GM23338 (cell line): ENCODE results near the gene TAL2. TPM values are rescaled to one million over a fixed set of nuclear protein-coding genes. Genes with fewer than 3 reads are reported as not detected.

Source experiments
- ATAC-seq: fragments of 200-7000 bp; cut with Tn5 transposase; 3 replicates; pipeline ENCODE4 v1.9.1; 2020
- DNase-seq: peaks from one replicate; pipeline ENCODE4 v3.0.0-alpha.2; 2015; ENCODE audit warnings: low spot score
- H2AFZ ChIP-seq: fragments of 200-600 bp; sonication (generic); 2 replicates; pipeline ENCODE4 v1.8.0; 2016; ENCODE audit warnings: antibody characterized with exemption, mild to moderate bottlenecking, moderate library complexity
- H3F3A ChIP-seq: fragments of 200-600 bp; sonication (generic); replicated peaks from 2 replicates; pipeline ENCODE4 v1.8.0; 2017; ENCODE audit warnings: antibody characterized with exemption, mixed run types, low read depth
- H3K27ac ChIP-seq: fragments of 200-600 bp; sonication (generic); 2 replicates; pipeline ENCODE4 v1.6.1; 2016; ENCODE audit warnings: low read depth
- H3K27me3 ChIP-seq: fragments of 200-600 bp; sonication (generic); 2 replicates; pipeline ENCODE4 v1.8.0; 2016; ENCODE audit warnings: mild to moderate bottlenecking, mixed run types, moderate library complexity; ENCODE audit not compliant: insufficient read depth
- H3K36me3 ChIP-seq: fragments of 200-600 bp; sonication (generic); 2 replicates; pipeline ENCODE4 v1.8.0; 2016; ENCODE audit warnings: mild to moderate bottlenecking; ENCODE audit not compliant: insufficient read depth
- H3K4me1 ChIP-seq: fragments of 200-600 bp; sonication (generic); 2 replicates; pipeline ENCODE4 v1.8.0; 2016; ENCODE audit warnings: mild to moderate bottlenecking, moderate library complexity; ENCODE audit not compliant: insufficient read depth
- H3K4me2 ChIP-seq: fragments of 200-600 bp; sonication (generic); 2 replicates; pipeline ENCODE4 v1.7.1; 2017; ENCODE audit warnings: mixed run types
- H3K4me3 ChIP-seq: fragments of 200-600 bp; sonication (generic); 2 replicates; pipeline ENCODE4 v1.6.1; 2016; ENCODE audit warnings: mixed run types
- H3K79me2 ChIP-seq: fragments of 200-600 bp; sonication (generic); replicated peaks from 2 replicates; pipeline ENCODE4 v1.8.0; 2017; ENCODE audit warnings: mild to moderate bottlenecking; ENCODE audit not compliant: insufficient read depth
- H3K9me2 ChIP-seq: fragments of 200-600 bp; sonication (generic); 2 replicates; pipeline ENCODE4 v1.8.0; 2017; ENCODE audit not compliant: insufficient read depth
- H4K20me1 ChIP-seq: fragments of 200-600 bp; sonication (generic); replicated peaks from 2 replicates; pipeline ENCODE4 v1.8.0; 2017; ENCODE audit warnings: mild to moderate bottlenecking; ENCODE audit not compliant: insufficient read depth
- H3K27ac Mint-ChIP-seq: 2 replicates; pipeline ENCODE4 v1.8.0; 2020; ENCODE audit warnings: inconsistent platforms, mild to moderate bottlenecking, moderate library complexity, mixed read lengths
- H3K27me3 Mint-ChIP-seq: 3 replicates; pipeline ENCODE4 v1.8.0; 2022; ENCODE audit warnings: low read depth, mild to moderate bottlenecking, moderate library complexity, mixed read lengths, inconsistent platforms; ENCODE audit not compliant: insufficient read depth, poor library complexity
- H3K36me3 Mint-ChIP-seq: 3 replicates; pipeline ENCODE4 v1.8.0; 2021; ENCODE audit warnings: low read depth, mild to moderate bottlenecking, inconsistent platforms, moderate library complexity, mixed read lengths
- H3K4me1 Mint-ChIP-seq: 3 replicates; pipeline ENCODE4 v1.8.0; 2020; ENCODE audit warnings: mild to moderate bottlenecking, inconsistent platforms, mixed read lengths
- H3K4me3 Mint-ChIP-seq: 3 replicates; pipeline ENCODE4 v1.8.0; 2021; ENCODE audit warnings: moderate library complexity, mild to moderate bottlenecking, inconsistent platforms, mixed read lengths
- H3K9me3 Mint-ChIP-seq: 3 replicates; pipeline ENCODE4 v1.8.0; 2020; ENCODE audit warnings: moderate library complexity, mild to moderate bottlenecking, inconsistent platforms, mixed read lengths
- CREB1 ChIP-seq: fragments of 250-450 bp; sonication (Bioruptor Pico); IDR thresholded peaks from 2 replicates; pipeline ENCODE4 v1.5.0; 2020; ENCODE audit warnings: low read depth, mild to moderate bottlenecking, moderate library complexity
- EZH2 ChIP-seq: fragments of 200-600 bp; sonication (generic); IDR thresholded peaks from one replicate; pipeline ENCODE4 v1.8.0; 2017; ENCODE audit warnings: antibody characterized with exemption, mild to moderate bottlenecking, low read depth; ENCODE audit not compliant: unreplicated experiment
- EZH2phosphoT487 ChIP-seq: fragments of 200-600 bp; sonication (generic); IDR thresholded peaks from one replicate; pipeline ENCODE4 v1.8.1; 2018; ENCODE audit warnings: antibody characterized with exemption; ENCODE audit not compliant: unreplicated experiment
- NANOG ChIP-seq: IDR thresholded peaks from 2 replicates; pipeline ENCODE4 v1.6.1; 2016; ENCODE audit warnings: antibody characterized with exemption, borderline replicate concordance
- POLR2AphosphoS5 ChIP-seq: IDR thresholded peaks from 2 replicates; pipeline ENCODE4 v1.6.1; 2016; ENCODE audit warnings: antibody characterized with exemption, low read depth
- STAT1 ChIP-seq: IDR thresholded peaks from one replicate; pipeline ENCODE4 v1.6.1; 2016; ENCODE audit warnings: antibody characterized with exemption; ENCODE audit not compliant: unreplicated experiment
- ZNF114 ChIP-seq: fragments of 250-450 bp; sonication (Bioruptor Pico); IDR thresholded peaks from 2 replicates; pipeline ENCODE4 v1.5.0; 2020; ENCODE audit warnings: mild to moderate bottlenecking, moderate library complexity
- polyA plus RNA-seq: library from polyadenylated mRNA; unstranded; fragments of >200 nt; fragmentation: Nextera tagmentation; extraction: Ambion mirVana; gene quantifications from 2 replicates; pipeline ENCODE4 v1.2.1, GENCODE V29; 2016
- total RNA-seq: library from RNA; depleted of rRNA; stranded (reverse); fragments of >200 nt; shearing (Covaris generic); gene quantifications from 2 replicates; pipeline ENCODE4 v1.2.3, GENCODE V29; 2014
- TF ChIP-seq, protein P1 (sequence below): fragments of 250-450 bp; sonication (Bioruptor Pico); IDR thresholded peaks from 2 replicates; pipeline ENCODE4 v1.5.0; 2020; ENCODE audit warnings: mild to moderate bottlenecking, moderate library complexity
- TF ChIP-seq, protein P2 (sequence below): IDR thresholded peaks from 2 replicates; pipeline ENCODE4 v1.6.1; 2016; ENCODE audit warnings: antibody characterized with exemption

TAL2 gene
- total and polyA plus RNA-seq, 2 experiments from 2014 or later: 0.79 TPM; not detected in 1

DNA sequence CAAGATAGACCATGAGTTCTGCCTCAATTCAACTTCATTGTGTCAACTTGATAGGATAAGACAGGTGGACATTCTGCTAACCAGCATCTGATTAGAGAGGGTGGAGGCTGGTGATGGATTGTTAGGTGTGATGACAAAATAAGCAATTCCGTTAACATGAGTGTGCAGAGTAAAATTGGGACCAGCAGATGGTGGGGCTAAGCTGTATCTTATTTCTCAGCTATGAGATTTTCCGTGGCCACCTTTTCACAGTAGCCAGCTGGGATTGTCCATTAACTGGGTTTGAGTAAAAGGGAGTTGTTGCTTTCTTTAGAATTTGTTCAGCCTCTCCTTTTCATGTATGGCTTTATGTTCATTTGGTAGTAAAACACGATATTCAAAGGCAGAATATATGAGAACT, 28.8 kb upstream of the TAL2 start (continued):
- TF ChIP-seq, protein P1, sequence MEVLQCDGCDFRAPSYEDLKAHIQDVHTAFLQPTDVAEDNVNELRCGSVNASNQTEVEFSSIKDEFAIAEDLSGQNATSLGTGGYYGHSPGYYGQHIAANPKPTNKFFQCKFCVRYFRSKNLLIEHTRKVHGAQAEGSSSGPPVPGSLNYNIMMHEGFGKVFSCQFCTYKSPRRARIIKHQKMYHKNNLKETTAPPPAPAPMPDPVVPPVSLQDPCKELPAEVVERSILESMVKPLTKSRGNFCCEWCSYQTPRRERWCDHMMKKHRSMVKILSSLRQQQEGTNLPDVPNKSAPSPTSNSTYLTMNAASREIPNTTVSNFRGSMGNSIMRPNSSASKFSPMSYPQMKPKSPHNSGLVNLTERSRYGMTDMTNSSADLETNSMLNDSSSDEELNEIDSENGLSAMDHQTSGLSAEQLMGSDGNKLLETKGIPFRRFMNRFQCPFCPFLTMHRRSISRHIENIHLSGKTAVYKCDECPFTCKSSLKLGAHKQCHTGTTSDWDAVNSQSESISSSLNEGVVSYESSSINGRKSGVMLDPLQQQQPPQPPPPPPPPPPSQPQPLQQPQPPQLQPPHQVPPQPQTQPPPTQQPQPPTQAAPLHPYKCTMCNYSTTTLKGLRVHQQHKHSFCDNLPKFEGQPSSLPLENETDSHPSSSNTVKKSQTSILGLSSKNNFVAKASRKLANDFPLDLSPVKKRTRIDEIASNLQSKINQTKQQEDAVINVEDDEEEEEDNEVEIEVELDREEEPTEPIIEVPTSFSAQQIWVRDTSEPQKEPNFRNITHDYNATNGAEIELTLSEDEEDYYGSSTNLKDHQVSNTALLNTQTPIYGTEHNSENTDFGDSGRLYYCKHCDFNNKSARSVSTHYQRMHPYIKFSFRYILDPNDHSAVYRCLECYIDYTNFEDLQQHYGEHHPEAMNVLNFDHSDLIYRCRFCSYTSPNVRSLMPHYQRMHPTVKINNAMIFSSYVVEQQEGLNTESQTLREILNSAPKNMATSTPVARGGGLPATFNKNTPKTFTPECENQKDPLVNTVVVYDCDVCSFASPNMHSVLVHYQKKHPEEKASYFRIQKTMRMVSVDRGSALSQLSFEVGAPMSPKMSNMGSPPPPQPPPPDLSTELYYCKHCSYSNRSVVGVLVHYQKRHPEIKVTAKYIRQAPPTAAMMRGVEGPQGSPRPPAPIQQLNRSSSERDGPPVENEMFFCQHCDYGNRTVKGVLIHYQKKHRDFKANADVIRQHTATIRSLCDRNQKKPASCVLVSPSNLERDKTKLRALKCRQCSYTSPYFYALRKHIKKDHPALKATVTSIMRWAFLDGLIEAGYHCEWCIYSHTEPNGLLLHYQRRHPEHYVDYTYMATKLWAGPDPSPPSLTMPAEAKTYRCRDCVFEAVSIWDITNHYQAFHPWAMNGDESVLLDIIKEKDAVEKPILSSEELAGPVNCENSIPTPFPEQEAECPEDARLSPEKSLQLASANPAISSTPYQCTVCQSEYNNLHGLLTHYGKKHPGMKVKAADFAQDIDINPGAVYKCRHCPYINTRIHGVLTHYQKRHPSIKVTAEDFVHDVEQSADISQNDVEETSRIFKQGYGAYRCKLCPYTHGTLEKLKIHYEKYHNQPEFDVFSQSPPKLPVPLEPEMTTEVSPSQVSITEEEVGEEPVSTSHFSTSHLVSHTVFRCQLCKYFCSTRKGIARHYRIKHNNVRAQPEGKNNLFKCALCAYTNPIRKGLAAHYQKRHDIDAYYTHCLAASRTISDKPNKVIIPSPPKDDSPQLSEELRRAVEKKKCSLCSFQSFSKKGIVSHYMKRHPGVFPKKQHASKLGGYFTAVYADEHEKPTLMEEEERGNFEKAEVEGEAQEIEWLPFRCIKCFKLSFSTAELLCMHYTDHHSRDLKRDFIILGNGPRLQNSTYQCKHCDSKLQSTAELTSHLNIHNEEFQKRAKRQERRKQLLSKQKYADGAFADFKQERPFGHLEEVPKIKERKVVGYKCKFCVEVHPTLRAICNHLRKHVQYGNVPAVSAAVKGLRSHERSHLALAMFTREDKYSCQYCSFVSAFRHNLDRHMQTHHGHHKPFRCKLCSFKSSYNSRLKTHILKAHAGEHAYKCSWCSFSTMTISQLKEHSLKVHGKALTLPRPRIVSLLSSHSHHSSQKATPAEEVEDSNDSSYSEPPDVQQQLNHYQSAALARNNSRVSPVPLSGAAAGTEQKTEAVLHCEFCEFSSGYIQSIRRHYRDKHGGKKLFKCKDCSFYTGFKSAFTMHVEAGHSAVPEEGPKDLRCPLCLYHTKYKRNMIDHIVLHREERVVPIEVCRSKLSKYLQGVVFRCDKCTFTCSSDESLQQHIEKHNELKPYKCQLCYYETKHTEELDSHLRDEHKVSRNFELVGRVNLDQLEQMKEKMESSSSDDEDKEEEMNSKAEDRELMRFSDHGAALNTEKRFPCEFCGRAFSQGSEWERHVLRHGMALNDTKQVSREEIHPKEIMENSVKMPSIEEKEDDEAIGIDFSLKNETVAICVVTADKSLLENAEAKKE (CRISPR knock-in tag): no peak

DNA sequence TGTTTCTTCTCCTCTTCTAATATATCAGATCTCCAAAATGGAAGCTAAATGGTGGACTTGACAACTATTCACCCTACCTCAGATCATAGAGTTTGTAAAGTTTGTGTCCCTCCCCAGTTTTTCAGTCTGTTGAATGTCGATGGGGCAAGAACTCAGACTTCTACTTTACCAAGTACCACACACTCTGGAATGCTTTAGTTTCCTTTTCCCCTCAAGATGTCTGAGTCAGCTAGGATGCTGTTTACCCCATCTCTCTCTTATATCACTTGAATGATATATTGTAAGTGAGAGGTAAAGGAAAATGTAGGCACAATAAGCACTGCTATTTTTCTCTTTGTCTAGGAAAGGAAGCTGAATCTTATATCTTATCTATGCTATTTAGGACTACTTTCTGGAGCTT, 25.9 kb upstream of the TAL2 start:
- H3K27ac Mint-ChIP-seq: no peak overlapping the region
- H3K4me1 ChIP-seq: no peaks in the 10 kb centered on the region
- TF ChIP-seq, protein P1 (CRISPR knock-in tag): no peak
- TF ChIP-seq NANOG: no peak
- no peak for TF ChIP-seq CREB1
- TF ChIP-seq ZNF114 (CRISPR knock-in tag): no peak
- no peak for TF ChIP-seq EZH2phosphoT487
- TF ChIP-seq POLR2AphosphoS5: no peak
- no peak for TF ChIP-seq STAT1
- TF ChIP-seq EZH2: no peak
- TF ChIP-seq, protein P2, sequence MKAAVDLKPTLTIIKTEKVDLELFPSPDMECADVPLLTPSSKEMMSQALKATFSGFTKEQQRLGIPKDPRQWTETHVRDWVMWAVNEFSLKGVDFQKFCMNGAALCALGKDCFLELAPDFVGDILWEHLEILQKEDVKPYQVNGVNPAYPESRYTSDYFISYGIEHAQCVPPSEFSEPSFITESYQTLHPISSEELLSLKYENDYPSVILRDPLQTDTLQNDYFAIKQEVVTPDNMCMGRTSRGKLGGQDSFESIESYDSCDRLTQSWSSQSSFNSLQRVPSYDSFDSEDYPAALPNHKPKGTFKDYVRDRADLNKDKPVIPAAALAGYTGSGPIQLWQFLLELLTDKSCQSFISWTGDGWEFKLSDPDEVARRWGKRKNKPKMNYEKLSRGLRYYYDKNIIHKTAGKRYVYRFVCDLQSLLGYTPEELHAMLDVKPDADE: no peak

More for the DNA sequence above, 25.9 kb upstream of the TAL2 start:
- no peak for DNase-seq
- Mint-ChIP-seq H3K36me3 (no peaks in the 10 kb centered on the region), H3K27me3 (no peaks in the 10 kb centered on the region), H3K4me3 (no peak overlapping the region), H3K9me3 (no peaks in the 10 kb centered on the region), H3K4me1 (no peaks in the 10 kb centered on the region)
- no peaks in the 10 kb centered on the region for H3F3A ChIP-seq
- H2AFZ ChIP-seq: no peak overlapping the region
- no peaks in the 10 kb centered on the region for H4K20me1 ChIP-seq
- no peaks in the 10 kb centered on the region for H3K27me3 ChIP-seq
- H3K4me2 ChIP-seq: no peak overlapping the region
- no peaks in the 10 kb centered on the region for H3K36me3 ChIP-seq
- ATAC-seq: no peak
- no peaks in the 10 kb centered on the region for H3K9me2 ChIP-seq
- no peak overlapping the region for H3K27ac ChIP-seq
- H3K79me2 ChIP-seq: no peaks in the 10 kb centered on the region
- no peak overlapping the region for H3K4me3 ChIP-seq
